Stomach smooth muscle (tissue), 2 donors: Measurements from ENCODE around the gene ELOA.
"Not testable (repeated sequence)": the region's sequence is repeated elsewhere in the genome, so short reads cannot be mapped to it uniquely, and the experiment has no call there.

ENCODE experiments used
- H3K27ac ChIP-seq: one replicate; pipeline ENCODE4 v1.7.0; 2013; ENCODE audit warnings: mild to moderate bottlenecking, low read length, inconsistent platforms
- H3K27me3 ChIP-seq, 2 donors: one replicate each; pipeline ENCODE4 v1.7.0; 2013; ENCODE audit warnings: low read length in 2 of 2; ENCODE audit not compliant: insufficient read depth in 2 of 2, control insufficient read depth in 1 of 2
- H3K36me3 ChIP-seq, 2 donors: one replicate each; pipeline ENCODE4 v1.7.0; 2013; ENCODE audit warnings: low read length in 2 of 2; ENCODE audit not compliant: control insufficient read depth in 2 of 2, insufficient read depth in 2 of 2
- H3K4me1 ChIP-seq: one replicate; pipeline ENCODE4 v1.7.0; 2013; ENCODE audit warnings: low read length; ENCODE audit not compliant: control insufficient read depth, insufficient read depth
- H3K4me3 ChIP-seq, 2 donors: one replicate each; pipeline ENCODE4 v1.7.0; 2013; ENCODE audit warnings: low read length in 2 of 2
- H3K9ac ChIP-seq, 2 donors: one replicate each; pipeline ENCODE4 v1.7.0; 2013; ENCODE audit warnings: low read length in 2 of 2, mild to moderate bottlenecking in 1 of 2
- H3K9me3 ChIP-seq, 2 donors: one replicate each; pipeline ENCODE4 v1.7.0; 2013; ENCODE audit warnings: low read length in 2 of 2; ENCODE audit not compliant: control insufficient read depth in 2 of 2
- donor health status: healthy.
- donor health status: Pancreatic carcinoma.

The ELOA gene

GRCh38 chr1:23784846-23785245 is 41.6 kb downstream of the ELOA start:
- no peak overlapping the region for H3K4me3 ChIP-seq
- H3K9ac ChIP-seq, result no peak overlapping the region
- H3K9me3 ChIP-seq, result no peaks in the 10 kb centered on the region
- H3K4me1 ChIP-seq, result no peaks in the 10 kb centered on the region
- H3K36me3 ChIP-seq, result peaks cover 18 to 26% of the 10 kb centered on the region in 2 donors
- no peak overlapping the region for H3K27ac ChIP-seq
- H3K27me3 ChIP-seq, result no peaks in the 10 kb centered on the region

- H3K9ac ChIP-seq, result no peak overlapping the region
- H3K4me1 ChIP-seq, result peaks cover 18% of the 10 kb centered on the region
- H3K9me3 ChIP-seq, result no peaks in the 10 kb centered on the region
- no peak overlapping the region for H3K4me3 ChIP-seq
- no peaks in the 10 kb centered on the region for H3K27me3 ChIP-seq
- peaks cover 18 to 20% of the 10 kb centered on the region in 2 donors for H3K36me3 ChIP-seq
- H3K27ac ChIP-seq, result no peak overlapping the region
Observed at GRCh38 chr1:23787701-23788100, 44.4 kb downstream of the ELOA start.

- peaks cover 28% of the 10 kb centered on the region for H3K4me1 ChIP-seq
- H3K36me3 ChIP-seq, result peaks cover 18 to 20% of the 10 kb centered on the region in 2 donors
- H3K9me3 ChIP-seq, result no peaks in the 10 kb centered on the region
- H3K9ac ChIP-seq, result no peak overlapping the region
- no peaks in the 10 kb centered on the region for H3K27me3 ChIP-seq
- H3K4me3 ChIP-seq, result no peak overlapping the region
- H3K27ac ChIP-seq, result no peak overlapping the region
Observed at GRCh38 chr1:23788695-23789094, 45.4 kb downstream of the ELOA start.

GRCh38 chr1:23790696-23791515 is 47.6 kb downstream of the ELOA start, which contains the start of gene LYPLA2:
TSS of gene LYPLA2 (plus strand) at chr1:23791145. CDS start at chr1:23792683, 1,538 bp downstream.
- H3K27ac ChIP-seq, result peak within 1 kb of the TSS; percentile 46
- peak within 1 kb of the TSS; percentile 69 to 93 for H3K4me3 ChIP-seq
- H3K4me1 ChIP-seq, result peaks cover 30% of the 10 kb centered on the region
- no peaks in the 10 kb centered on the region for H3K9me3 ChIP-seq
- no peaks in the 10 kb centered on the region for H3K27me3 ChIP-seq
- peaks cover 15 to 17% of the 10 kb centered on the region in 2 donors for H3K36me3 ChIP-seq
- peak within 1 kb of the TSS; percentile 83 to 85 for H3K9ac ChIP-seq

- H3K36me3 ChIP-seq, result peaks cover 11 to 12% of the 10 kb centered on the region in 2 donors
- peak overlapping the region; percentile 83 to 85 for H3K9ac ChIP-seq
- peak overlapping the region; percentile 69 to 93 for H3K4me3 ChIP-seq
- no peaks in the 10 kb centered on the region for H3K9me3 ChIP-seq
- H3K4me1 ChIP-seq, result peaks cover 30% of the 10 kb centered on the region
- H3K27ac ChIP-seq, result peak overlapping the region; percentile 46
- H3K27me3 ChIP-seq, result no peaks in the 10 kb centered on the region
Observed at GRCh38 chr1:23791516-23792047, 48.3 kb downstream of the ELOA start.

- H3K36me3 ChIP-seq, result peaks cover 6 to 7% of the 10 kb centered on the region in 2 donors
Observed at GRCh38 chr1:23792151-23792945, 49.1 kb downstream of the ELOA start.

GRCh38 chr1:23793018-23793781 is 49.9 kb downstream of the ELOA start:
- Histone ChIP-seq H3K27me3 (no peaks in the 10 kb centered on the region), H3K36me3 (peaks cover 0 to 2% of the 10 kb centered on the region in 2 donors), H3K9me3 (no peaks in the 10 kb centered on the region), H3K4me1 (peaks cover 37% of the 10 kb centered on the region), H3K27ac (no peak overlapping the region), H3K9ac (peak overlapping the region; percentile 21 to 44), H3K4me3 (no peak overlapping the region)

More at GRCh38 chr1:23792151-23792945, 49.1 kb downstream of the ELOA start:
- Histone ChIP-seq H3K9me3 (no peaks in the 10 kb centered on the region), H3K27ac (no peak overlapping the region), H3K4me1 (peaks cover 34% of the 10 kb centered on the region), H3K27me3 (no peaks in the 10 kb centered on the region), H3K4me3 (peak overlapping the region; percentile 69 to 93), H3K9ac (peak overlapping the region in 1 of 2 donors; percentile 42)

GRCh38 chr1:23793861-23794731 is 50.8 kb downstream of the ELOA start:
- Histone ChIP-seq H3K9ac (no peak overlapping the region), H3K36me3 (peaks cover 0 to 2% of the 10 kb centered on the region in 2 donors)

GRCh38 chr1:23794732-23795182 is 51.5 kb downstream of the ELOA start:
- peaks cover 44% of the 10 kb centered on the region for H3K4me1 ChIP-seq

More at GRCh38 chr1:23793861-23794731, 50.8 kb downstream of the ELOA start:
- no peak overlapping the region for H3K27ac ChIP-seq
- peaks cover 37% of the 10 kb centered on the region for H3K4me1 ChIP-seq
- no peaks in the 10 kb centered on the region for H3K9me3 ChIP-seq
- H3K27me3 ChIP-seq, result no peaks in the 10 kb centered on the region
- no peak overlapping the region for H3K4me3 ChIP-seq

More at GRCh38 chr1:23794732-23795182, 51.5 kb downstream of the ELOA start:
- not testable (repeated sequence) for H3K9ac ChIP-seq, H3K27ac ChIP-seq, H3K36me3 ChIP-seq, H3K9me3 ChIP-seq, H3K27me3 ChIP-seq, H3K4me3 ChIP-seq
